WTC11 (cell line): ENCODE results near the gene CATSPERB. TPM values are rescaled to one million over a fixed set of nuclear protein-coding genes. Genes with fewer than 3 reads are reported as not detected.

Source experiments
- ATAC-seq: fragments of 200-7000 bp; cut with Tn5 transposase; 2 replicates; pipeline ENCODE4 v1.10.0; 2021; ENCODE audit warnings: mild to moderate bottlenecking, moderate library complexity
- CTCF ChIA-PET: fragments of 300-600 bp; sonication (Branson Sonifier 250); formaldehyde crosslinking; loops from one replicate; lab custom pipeline; 2021; ENCODE audit warnings: antibody characterized with exemption; lab: Charles Lee
- POLR2A ChIA-PET: fragments of 350-600 bp; sonication (Branson Sonifier 250); formaldehyde crosslinking; loops from one replicate; lab custom pipeline; 2021; ENCODE audit warnings: antibody characterized with exemption; lab: Charles Lee
- DNase-seq: peaks from one replicate; pipeline ENCODE4 v3.0.0; 2021; ENCODE audit warnings: low spot score
- H3K27ac Mint-ChIP-seq: 2 replicates; pipeline ENCODE4 v1.8.0; 2021; ENCODE audit warnings: mixed read lengths
- H3K27me3 Mint-ChIP-seq: 2 replicates; pipeline ENCODE4 v1.8.0; 2021; ENCODE audit warnings: low read depth, mild to moderate bottlenecking, moderate library complexity, mixed read lengths
- H3K36me3 Mint-ChIP-seq: 2 replicates; pipeline ENCODE4 v1.8.0; 2021; ENCODE audit warnings: mixed read lengths
- H3K4me1 Mint-ChIP-seq: 2 replicates; pipeline ENCODE4 v1.8.0; 2022; ENCODE audit warnings: mixed read lengths
- H3K4me3 Mint-ChIP-seq: 2 replicates; pipeline ENCODE4 v1.8.0; 2021; ENCODE audit warnings: mild to moderate bottlenecking, moderate library complexity, mixed read lengths
- H3K9me3 Mint-ChIP-seq: 2 replicates; pipeline ENCODE4 v1.8.0; 2021; ENCODE audit warnings: mixed read lengths
- CREM ChIP-seq: sonication (generic); formaldehyde crosslinking; IDR thresholded peaks from 2 replicates; pipeline ENCODE4 v1.8.1; 2022; ENCODE audit warnings: mild to moderate bottlenecking, missing genetic modification reagents, moderate library complexity
- EMX1 ChIP-seq: fragments of 250-450 bp; sonication (Bioruptor Pico); IDR thresholded peaks from 2 replicates; pipeline ENCODE4 v1.8.0; 2021; ENCODE audit warnings: mild to moderate bottlenecking
- ESRRA ChIP-seq: sonication (generic); formaldehyde crosslinking; IDR thresholded peaks from 2 replicates; pipeline ENCODE4 v1.8.1; 2022; ENCODE audit warnings: mild to moderate bottlenecking, missing genetic modification reagents, borderline replicate concordance
- ETV6 ChIP-seq: sonication (generic); formaldehyde crosslinking; IDR thresholded peaks from 2 replicates; pipeline ENCODE4 v1.8.1; 2022; ENCODE audit warnings: mild to moderate bottlenecking, missing genetic modification reagents
- IRF2 ChIP-seq: sonication (generic); formaldehyde crosslinking; IDR thresholded peaks from 2 replicates; pipeline ENCODE4 v1.8.0; 2022; ENCODE audit warnings: low read depth, missing genetic modification reagents, borderline replicate concordance
- JUN ChIP-seq: sonication (generic); formaldehyde crosslinking; IDR thresholded peaks from 2 replicates; pipeline ENCODE4 v1.8.0; 2023; ENCODE audit warnings: mild to moderate bottlenecking, missing genetic modification reagents
- NFE2L1 ChIP-seq: sonication (generic); formaldehyde crosslinking; IDR thresholded peaks from 2 replicates; pipeline ENCODE4 v1.8.1; 2023; ENCODE audit warnings: missing genetic modification reagents
- NFYB ChIP-seq: sonication (generic); formaldehyde crosslinking; conservative IDR thresholded peaks from 2 replicates; pipeline ENCODE4 v1.8.0; 2022; ENCODE audit warnings: low read depth, missing genetic modification reagents
- ZNF121 ChIP-seq: sonication (generic); formaldehyde crosslinking; IDR thresholded peaks from 2 replicates; pipeline ENCODE4 v1.8.0; 2023; ENCODE audit warnings: missing genetic modification reagents
- ZNF138 ChIP-seq: sonication (generic); formaldehyde crosslinking; conservative IDR thresholded peaks from 2 replicates; pipeline ENCODE4 v1.8.1; 2022; ENCODE audit warnings: mild to moderate bottlenecking, moderate library complexity, missing genetic modification reagents
- ZNF416 ChIP-seq: fragments of 250-450 bp; sonication (Bioruptor Pico); IDR thresholded peaks from 2 replicates; pipeline ENCODE4 v1.9.0; 2021; ENCODE audit warnings: mild to moderate bottlenecking, inconsistent platforms
- ZNF423 ChIP-seq: fragments of 250-450 bp; sonication (Bioruptor Pico); IDR thresholded peaks from 2 replicates; pipeline ENCODE4 v2.1.2; 2022; ENCODE audit warnings: mild to moderate bottlenecking, moderate library complexity
- ZNF671 ChIP-seq: fragments of 250-450 bp; sonication (Bioruptor Pico); IDR thresholded peaks from 2 replicates; pipeline ENCODE4 v1.8.0; 2021; ENCODE audit warnings: mild to moderate bottlenecking
- total RNA-seq: library from RNA; stranded (reverse); gene quantifications from 3 replicates; pipeline ENCODE4 v1.2.3, GENCODE V29; 2021
- TF ChIP-seq, protein P1 (sequence below): sonication (generic); formaldehyde crosslinking; IDR thresholded peaks from 2 replicates; pipeline ENCODE4 v1.8.1; 2023; ENCODE audit warnings: mild to moderate bottlenecking, missing genetic modification reagents
- TF ChIP-seq, protein P2 (sequence below): sonication (generic); formaldehyde crosslinking; IDR thresholded peaks from 2 replicates; pipeline ENCODE4 v1.8.1; 2023; ENCODE audit warnings: mild to moderate bottlenecking, missing genetic modification reagents, moderate library complexity
- TF ChIP-seq, protein P3 (sequence below): sonication (generic); formaldehyde crosslinking; IDR thresholded peaks from 2 replicates; pipeline ENCODE4 v1.8.0; 2023; ENCODE audit warnings: missing genetic modification reagents
- TF ChIP-seq, protein P4 (sequence below): fragments of 250-450 bp; sonication (Bioruptor Pico); IDR thresholded peaks from 2 replicates; pipeline ENCODE4 v1.8.0; 2021; ENCODE audit warnings: mild to moderate bottlenecking
- TF ChIP-seq, protein P5 (sequence below): fragments of 250-450 bp; sonication (Bioruptor Pico); IDR thresholded peaks from 2 replicates; pipeline ENCODE4 v1.9.0; 2021; ENCODE audit warnings: mild to moderate bottlenecking, borderline replicate concordance
- TF ChIP-seq, protein P6 (sequence below): fragments of 250-450 bp; sonication (Bioruptor Pico); conservative IDR thresholded peaks from 2 replicates; pipeline ENCODE4 v1.9.0; 2021; ENCODE audit warnings: mild to moderate bottlenecking
- TF ChIP-seq, protein P7 (sequence below): sonication (generic); formaldehyde crosslinking; conservative IDR thresholded peaks from 2 replicates; pipeline ENCODE4 v1.8.1; 2023; ENCODE audit warnings: mild to moderate bottlenecking, low read depth, missing genetic modification reagents, moderate library complexity

Gene CATSPERB
- total RNA-seq, 1 experiment from 2014 or later = 0.11 TPM

DNA sequence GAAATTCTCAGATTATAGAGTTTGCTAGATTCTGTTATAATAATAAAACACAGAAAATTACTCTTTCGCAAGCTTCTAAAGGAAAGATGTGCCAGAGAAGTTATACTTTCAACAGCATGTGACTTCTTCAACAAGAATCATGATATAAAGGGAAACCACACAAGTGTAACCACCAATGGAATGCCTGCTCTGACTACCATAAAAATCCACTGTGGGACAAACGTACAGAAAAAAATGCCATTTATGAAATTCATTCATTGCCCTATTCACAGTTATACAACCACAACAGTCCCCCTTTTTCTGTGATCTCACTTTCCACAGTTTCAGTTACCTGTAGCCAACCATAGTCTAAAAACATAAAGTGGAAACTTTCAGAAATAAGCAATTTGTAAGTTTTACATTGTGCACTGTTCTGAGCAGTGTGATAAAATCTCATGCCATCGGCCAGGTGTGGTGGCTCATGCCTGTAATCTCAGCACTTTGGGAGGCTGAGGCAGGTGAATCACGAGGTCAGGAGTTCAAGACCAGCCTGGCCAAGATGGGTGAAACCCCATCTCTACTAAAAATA lies 3.2 kb downstream of the CATSPERB start:
- Mint-ChIP-seq H3K9me3 (no peaks in the 10 kb centered on the region), H3K27me3 (no peaks in the 10 kb centered on the region), H3K36me3 (no peaks in the 10 kb centered on the region), H3K4me3 (no peak overlapping the region)
- no peak for DNase-seq
- no peak for ATAC-seq
- CTCF ChIA-PET = no interaction called here
- POLR2A ChIA-PET = no interaction called here
- TF ChIP-seq IRF2 (CRISPR knock-in tag) = no peak
- TF ChIP-seq, protein P1, sequence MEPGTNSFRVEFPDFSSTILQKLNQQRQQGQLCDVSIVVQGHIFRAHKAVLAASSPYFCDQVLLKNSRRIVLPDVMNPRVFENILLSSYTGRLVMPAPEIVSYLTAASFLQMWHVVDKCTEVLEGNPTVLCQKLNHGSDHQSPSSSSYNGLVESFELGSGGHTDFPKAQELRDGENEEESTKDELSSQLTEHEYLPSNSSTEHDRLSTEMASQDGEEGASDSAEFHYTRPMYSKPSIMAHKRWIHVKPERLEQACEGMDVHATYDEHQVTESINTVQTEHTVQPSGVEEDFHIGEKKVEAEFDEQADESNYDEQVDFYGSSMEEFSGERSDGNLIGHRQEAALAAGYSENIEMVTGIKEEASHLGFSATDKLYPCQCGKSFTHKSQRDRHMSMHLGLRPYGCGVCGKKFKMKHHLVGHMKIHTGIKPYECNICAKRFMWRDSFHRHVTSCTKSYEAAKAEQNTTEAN (CRISPR knock-in tag) = no peak
- TF ChIP-seq, protein P2, sequence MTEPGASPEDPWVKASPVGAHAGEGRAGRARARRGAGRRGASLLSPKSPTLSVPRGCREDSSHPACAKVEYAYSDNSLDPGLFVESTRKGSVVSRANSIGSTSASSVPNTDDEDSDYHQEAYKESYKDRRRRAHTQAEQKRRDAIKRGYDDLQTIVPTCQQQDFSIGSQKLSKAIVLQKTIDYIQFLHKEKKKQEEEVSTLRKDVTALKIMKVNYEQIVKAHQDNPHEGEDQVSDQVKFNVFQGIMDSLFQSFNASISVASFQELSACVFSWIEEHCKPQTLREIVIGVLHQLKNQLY = no peak
- TF ChIP-seq ZNF138 (CRISPR knock-in tag) = no peak
- TF ChIP-seq, protein P3, sequence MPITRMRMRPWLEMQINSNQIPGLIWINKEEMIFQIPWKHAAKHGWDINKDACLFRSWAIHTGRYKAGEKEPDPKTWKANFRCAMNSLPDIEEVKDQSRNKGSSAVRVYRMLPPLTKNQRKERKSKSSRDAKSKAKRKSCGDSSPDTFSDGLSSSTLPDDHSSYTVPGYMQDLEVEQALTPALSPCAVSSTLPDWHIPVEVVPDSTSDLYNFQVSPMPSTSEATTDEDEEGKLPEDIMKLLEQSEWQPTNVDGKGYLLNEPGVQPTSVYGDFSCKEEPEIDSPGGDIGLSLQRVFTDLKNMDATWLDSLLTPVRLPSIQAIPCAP (CRISPR knock-in tag) = no peak
- no peak for TF ChIP-seq ZNF121 (CRISPR knock-in tag)
- no peak for TF ChIP-seq JUN
- TF ChIP-seq ZNF671 (CRISPR knock-in tag) = no peak
- TF ChIP-seq EMX1 (CRISPR knock-in tag) = no peak
- TF ChIP-seq NFYB (CRISPR knock-in tag) = no peak
- TF ChIP-seq, protein P4, sequence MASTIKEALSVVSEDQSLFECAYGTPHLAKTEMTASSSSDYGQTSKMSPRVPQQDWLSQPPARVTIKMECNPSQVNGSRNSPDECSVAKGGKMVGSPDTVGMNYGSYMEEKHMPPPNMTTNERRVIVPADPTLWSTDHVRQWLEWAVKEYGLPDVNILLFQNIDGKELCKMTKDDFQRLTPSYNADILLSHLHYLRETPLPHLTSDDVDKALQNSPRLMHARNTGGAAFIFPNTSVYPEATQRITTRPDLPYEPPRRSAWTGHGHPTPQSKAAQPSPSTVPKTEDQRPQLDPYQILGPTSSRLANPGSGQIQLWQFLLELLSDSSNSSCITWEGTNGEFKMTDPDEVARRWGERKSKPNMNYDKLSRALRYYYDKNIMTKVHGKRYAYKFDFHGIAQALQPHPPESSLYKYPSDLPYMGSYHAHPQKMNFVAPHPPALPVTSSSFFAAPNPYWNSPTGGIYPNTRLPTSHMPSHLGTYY (CRISPR knock-in tag) = no peak
- TF ChIP-seq ETV6 (CRISPR knock-in tag) = no peak
- TF ChIP-seq, protein P5, sequence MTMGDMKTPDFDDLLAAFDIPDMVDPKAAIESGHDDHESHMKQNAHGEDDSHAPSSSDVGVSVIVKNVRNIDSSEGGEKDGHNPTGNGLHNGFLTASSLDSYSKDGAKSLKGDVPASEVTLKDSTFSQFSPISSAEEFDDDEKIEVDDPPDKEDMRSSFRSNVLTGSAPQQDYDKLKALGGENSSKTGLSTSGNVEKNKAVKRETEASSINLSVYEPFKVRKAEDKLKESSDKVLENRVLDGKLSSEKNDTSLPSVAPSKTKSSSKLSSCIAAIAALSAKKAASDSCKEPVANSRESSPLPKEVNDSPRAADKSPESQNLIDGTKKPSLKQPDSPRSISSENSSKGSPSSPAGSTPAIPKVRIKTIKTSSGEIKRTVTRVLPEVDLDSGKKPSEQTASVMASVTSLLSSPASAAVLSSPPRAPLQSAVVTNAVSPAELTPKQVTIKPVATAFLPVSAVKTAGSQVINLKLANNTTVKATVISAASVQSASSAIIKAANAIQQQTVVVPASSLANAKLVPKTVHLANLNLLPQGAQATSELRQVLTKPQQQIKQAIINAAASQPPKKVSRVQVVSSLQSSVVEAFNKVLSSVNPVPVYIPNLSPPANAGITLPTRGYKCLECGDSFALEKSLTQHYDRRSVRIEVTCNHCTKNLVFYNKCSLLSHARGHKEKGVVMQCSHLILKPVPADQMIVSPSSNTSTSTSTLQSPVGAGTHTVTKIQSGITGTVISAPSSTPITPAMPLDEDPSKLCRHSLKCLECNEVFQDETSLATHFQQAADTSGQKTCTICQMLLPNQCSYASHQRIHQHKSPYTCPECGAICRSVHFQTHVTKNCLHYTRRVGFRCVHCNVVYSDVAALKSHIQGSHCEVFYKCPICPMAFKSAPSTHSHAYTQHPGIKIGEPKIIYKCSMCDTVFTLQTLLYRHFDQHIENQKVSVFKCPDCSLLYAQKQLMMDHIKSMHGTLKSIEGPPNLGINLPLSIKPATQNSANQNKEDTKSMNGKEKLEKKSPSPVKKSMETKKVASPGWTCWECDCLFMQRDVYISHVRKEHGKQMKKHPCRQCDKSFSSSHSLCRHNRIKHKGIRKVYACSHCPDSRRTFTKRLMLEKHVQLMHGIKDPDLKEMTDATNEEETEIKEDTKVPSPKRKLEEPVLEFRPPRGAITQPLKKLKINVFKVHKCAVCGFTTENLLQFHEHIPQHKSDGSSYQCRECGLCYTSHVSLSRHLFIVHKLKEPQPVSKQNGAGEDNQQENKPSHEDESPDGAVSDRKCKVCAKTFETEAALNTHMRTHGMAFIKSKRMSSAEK = no peak
- TF ChIP-seq, protein P6, sequence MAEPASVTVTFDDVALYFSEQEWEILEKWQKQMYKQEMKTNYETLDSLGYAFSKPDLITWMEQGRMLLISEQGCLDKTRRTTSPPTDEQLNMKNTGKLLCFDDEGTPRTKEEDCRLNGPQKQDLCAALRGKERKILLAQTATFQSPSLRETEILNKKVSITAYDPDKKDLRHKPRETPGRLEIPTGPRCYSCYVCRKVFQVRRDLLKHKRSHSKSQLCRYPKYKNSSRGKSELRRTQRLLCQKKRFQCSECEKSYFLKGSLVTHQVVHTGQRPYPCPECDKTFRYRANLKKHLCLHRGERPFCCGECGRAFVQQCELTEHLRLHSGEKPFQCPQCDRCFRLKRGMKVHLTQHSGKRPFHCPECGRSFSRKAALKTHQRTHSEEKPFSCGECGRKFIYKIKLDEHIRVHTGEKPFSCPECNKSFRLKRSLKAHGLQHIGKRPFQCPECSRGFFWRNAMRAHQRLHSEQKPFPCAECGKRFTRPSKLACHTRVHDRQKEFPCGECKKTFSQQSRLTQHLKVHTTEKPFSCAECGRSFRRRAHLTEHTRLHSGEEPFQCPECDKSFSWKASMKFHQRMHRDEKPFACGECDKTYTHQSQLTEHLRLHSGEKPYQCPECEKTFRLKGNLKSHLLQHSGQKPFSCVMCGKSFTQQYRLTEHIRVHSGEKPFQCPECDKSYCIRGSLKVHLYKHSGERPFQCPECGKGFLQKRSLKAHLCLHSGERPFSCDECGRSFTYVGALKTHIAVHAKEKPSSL (CRISPR knock-in tag) = no peak
- no peak for TF ChIP-seq ZNF416 (CRISPR knock-in tag)
- TF ChIP-seq, all 79 proteins: peak for 0
- H3K27ac Mint-ChIP-seq = no peak overlapping the region
- no peaks in the 10 kb centered on the region for H3K4me1 Mint-ChIP-seq

DNA sequence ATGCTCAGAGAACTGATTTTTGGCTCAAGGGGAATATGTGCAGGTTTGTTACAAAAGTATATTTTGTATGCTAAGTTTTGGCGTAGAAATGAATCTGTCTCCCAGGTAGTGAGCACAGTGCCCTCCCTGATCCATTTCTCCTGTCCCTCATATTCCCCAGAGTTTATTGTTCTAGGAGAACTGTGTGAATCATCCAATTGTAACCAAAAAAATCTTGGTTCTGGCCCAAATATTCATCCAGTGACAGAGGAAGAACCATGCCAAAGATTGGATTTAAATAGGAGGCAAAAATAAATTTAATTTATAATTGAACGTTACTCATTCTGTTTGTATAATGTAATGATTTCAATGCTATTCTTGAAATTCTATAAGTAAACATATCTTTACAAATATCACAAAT lies 4.8 kb downstream of the CATSPERB start:
- ATAC-seq (no peak), DNase-seq (no peak)
- Mint-ChIP-seq H3K9me3 (no peaks in the 10 kb centered on the region), H3K27ac (no peak overlapping the region), H3K4me1 (no peaks in the 10 kb centered on the region), H3K27me3 (no peaks in the 10 kb centered on the region), H3K36me3 (no peaks in the 10 kb centered on the region), H3K4me3 (no peak overlapping the region)
- ChIA-PET POLR2A (no interaction called here), CTCF (interaction anchor here (0.5 kb wide), 1 partner anchor 889 kb away, joined by 5 read pairs; no protein-coding TSS in a partner anchor)
- TF ChIP-seq ZNF671 (CRISPR knock-in tag) (no peak), CREM (CRISPR knock-in tag) (no peak), IRF2 (CRISPR knock-in tag) (no peak), ZNF423 (CRISPR knock-in tag) (no peak), ESRRA (no peak), NFE2L1 (no peak)
- TF ChIP-seq, protein P7, sequence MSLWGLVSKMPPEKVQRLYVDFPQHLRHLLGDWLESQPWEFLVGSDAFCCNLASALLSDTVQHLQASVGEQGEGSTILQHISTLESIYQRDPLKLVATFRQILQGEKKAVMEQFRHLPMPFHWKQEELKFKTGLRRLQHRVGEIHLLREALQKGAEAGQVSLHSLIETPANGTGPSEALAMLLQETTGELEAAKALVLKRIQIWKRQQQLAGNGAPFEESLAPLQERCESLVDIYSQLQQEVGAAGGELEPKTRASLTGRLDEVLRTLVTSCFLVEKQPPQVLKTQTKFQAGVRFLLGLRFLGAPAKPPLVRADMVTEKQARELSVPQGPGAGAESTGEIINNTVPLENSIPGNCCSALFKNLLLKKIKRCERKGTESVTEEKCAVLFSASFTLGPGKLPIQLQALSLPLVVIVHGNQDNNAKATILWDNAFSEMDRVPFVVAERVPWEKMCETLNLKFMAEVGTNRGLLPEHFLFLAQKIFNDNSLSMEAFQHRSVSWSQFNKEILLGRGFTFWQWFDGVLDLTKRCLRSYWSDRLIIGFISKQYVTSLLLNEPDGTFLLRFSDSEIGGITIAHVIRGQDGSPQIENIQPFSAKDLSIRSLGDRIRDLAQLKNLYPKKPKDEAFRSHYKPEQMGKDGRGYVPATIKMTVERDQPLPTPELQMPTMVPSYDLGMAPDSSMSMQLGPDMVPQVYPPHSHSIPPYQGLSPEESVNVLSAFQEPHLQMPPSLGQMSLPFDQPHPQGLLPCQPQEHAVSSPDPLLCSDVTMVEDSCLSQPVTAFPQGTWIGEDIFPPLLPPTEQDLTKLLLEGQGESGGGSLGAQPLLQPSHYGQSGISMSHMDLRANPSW (CRISPR knock-in tag) = no peak
